Endothelial cell of umbilical vein (primary cell): ENCODE results near the gene THY1. TPM values are rescaled to one million over a fixed set of nuclear protein-coding genes. Genes with fewer than 3 reads are reported as not detected.

Experiments
- BruUV-seq: library from RNA; stranded (reverse); fragments of 400-500 nt; replicated peaks from 2 replicates; lab custom pipeline; 2021; lab: Mats Ljungman, UMichigan
- CTCF ChIA-PET: fragments of 300-600, 350-600 bp; sonication (Branson Sonifier 250); formaldehyde crosslinking; loops from one replicate; lab custom pipeline; 2021; ENCODE audit warnings: antibody characterized with exemption, inconsistent platforms; lab: Charles Lee
- POLR2A ChIA-PET: fragments of 300-600, 350-600 bp; sonication (Branson Sonifier 250); formaldehyde crosslinking; loops from one replicate; lab custom pipeline; 2021; ENCODE audit warnings: antibody characterized with exemption, inconsistent platforms; lab: Charles Lee
- DNase-seq: peaks from one replicate; pipeline ENCODE4 v3.0.0-alpha.2; 2011; ENCODE audit warnings: low read depth, low spot score
- FAIRE-seq: peaks from 2 replicates; lab custom pipeline; 2011; peaks lifted over from hg19 to GRCh38; lab: Jason Lieb, UNC
- H2AFZ ChIP-seq: 2 replicates; pipeline ENCODE4 v1.6.0; 2012; ENCODE audit warnings: low read depth, low read length, control low read depth, inconsistent platforms
- H3K27ac ChIP-seq: 2 replicates; pipeline ENCODE4 v1.5.1; 2011; ENCODE audit warnings: low read depth, mild to moderate bottlenecking, control low read depth, low read length, moderate library complexity; ENCODE audit not compliant: insufficient read depth
- H3K27me3 ChIP-seq, 2 experiments: 2 replicates each; pipeline versions ENCODE4 v1.6.0 to v1.6.1; 2011; ENCODE audit warnings: low read length in 2 of 2, mixed read lengths in 1 of 2; ENCODE audit not compliant: control insufficient read depth in 2 of 2, insufficient read depth in 2 of 2
- H3K36me3 ChIP-seq, 2 experiments: 2 replicates in 1 of 2; 3 replicates in 1 of 2; pipeline ENCODE4 v1.5.1; 2011; ENCODE audit warnings: low read length in 2 of 2, mild to moderate bottlenecking in 1 of 2, moderate library complexity in 1 of 2; ENCODE audit not compliant: control insufficient read depth in 2 of 2, insufficient read depth in 2 of 2; ENCODE audit errors: extremely low read depth in 1 of 2
- H3K4me1 ChIP-seq: 3 replicates; pipeline ENCODE4 v1.5.1; 2011; ENCODE audit warnings: mild to moderate bottlenecking, low read length; ENCODE audit not compliant: control insufficient read depth, insufficient read depth; ENCODE audit errors: extremely low read depth
- H3K4me2 ChIP-seq: 2 replicates; pipeline ENCODE4 v1.6.1; 2011; ENCODE audit warnings: low read length, control low read depth, mixed read lengths; ENCODE audit not compliant: insufficient read depth
- H3K4me3 ChIP-seq, 3 experiments: fragments of 200-600 bp in 1 of 3; sonication (generic), shearing (Covaris generic) in 1 of 3; replicated peaks in 1 of 3; 2 replicates each; pipeline ENCODE4 v1.5.1; 2011 to 2016; ENCODE audit warnings: control low read depth in 3 of 3, low read length in 3 of 3, mild to moderate bottlenecking in 2 of 3, inconsistent platforms in 1 of 3, low read depth in 1 of 3, moderate library complexity in 1 of 3; ENCODE audit not compliant: insufficient read depth in 1 of 3
- H3K79me2 ChIP-seq: 2 replicates; pipeline ENCODE4 v1.6.0; 2012; ENCODE audit warnings: low read length, inconsistent platforms; ENCODE audit not compliant: control insufficient read depth, insufficient read depth
- H3K9ac ChIP-seq: replicated peaks from 2 replicates; pipeline ENCODE3; 2011; ENCODE audit warnings: low read length, control low read depth; ENCODE audit not compliant: insufficient read depth; ENCODE audit errors: extremely low read depth
- H3K9me1 ChIP-seq: replicated peaks from 3 replicates; pipeline ENCODE4 v1.6.0; 2011; ENCODE audit warnings: mild to moderate bottlenecking, low read length; ENCODE audit not compliant: control insufficient read depth, insufficient read depth; ENCODE audit errors: extremely low read depth
- H3K9me3 ChIP-seq: replicated peaks from 2 replicates; pipeline ENCODE4 v1.5.1; 2012; ENCODE audit warnings: low read length, inconsistent platforms; ENCODE audit not compliant: control insufficient read depth, insufficient read depth
- H4K20me1 ChIP-seq: replicated peaks from 2 replicates; pipeline ENCODE3; 2011; ENCODE audit warnings: mild to moderate bottlenecking, low read length; ENCODE audit not compliant: control insufficient read depth, insufficient read depth; ENCODE audit errors: extremely low read depth
- CTCF ChIP-seq, 2 donors: IDR thresholded peaks; 1 replicate in 1 of 2; 2 replicates in 1 of 2; pipeline ENCODE4 v1.5.1; 2011; ENCODE audit warnings: low read length in 2 of 2, mild to moderate bottlenecking in 2 of 2, moderate library complexity in 2 of 2, control low read depth in 1 of 2, inconsistent platforms in 1 of 2, low read depth in 1 of 2; ENCODE audit not compliant: insufficient read depth in 1 of 2; ENCODE audit errors: extremely low read depth in 1 of 2
- EZH2 ChIP-seq: IDR thresholded peaks from 2 replicates; pipeline ENCODE4 v1.6.1; 2012; ENCODE audit warnings: borderline replicate concordance, low read depth, mild to moderate bottlenecking, moderate library complexity, low read length, inconsistent platforms; ENCODE audit not compliant: severe bottlenecking
- FOS ChIP-seq: IDR thresholded peaks from 2 replicates; pipeline ENCODE4 v1.6.1; 2011; ENCODE audit warnings: mild to moderate bottlenecking, low read length, moderate library complexity, borderline replicate concordance; ENCODE audit not compliant: insufficient read depth
- GATA2 ChIP-seq: IDR thresholded peaks from 2 replicates; pipeline ENCODE4 v1.7.0; 2011; ENCODE audit warnings: low read depth, mild to moderate bottlenecking, moderate library complexity, mixed read lengths, low read length; ENCODE audit not compliant: insufficient read length, insufficient read depth
- JUN ChIP-seq: IDR thresholded peaks from 2 replicates; pipeline ENCODE4 v1.6.1; 2011; ENCODE audit warnings: borderline replicate concordance, low read depth; ENCODE audit not compliant: insufficient read length, insufficient read depth
- MAX ChIP-seq: IDR thresholded peaks from 2 replicates; pipeline ENCODE4 v1.6.1; 2011; ENCODE audit not compliant: insufficient read depth, insufficient read length
- MYC ChIP-seq: IDR thresholded peaks from one replicate; pipeline ENCODE4 v1.6.1; 2011; ENCODE audit warnings: mild to moderate bottlenecking, low read depth, low read length
- POLR2A ChIP-seq: IDR thresholded peaks from 2 replicates; pipeline ENCODE4 v1.6.1; 2012; ENCODE audit warnings: low read depth, mild to moderate bottlenecking, control low read depth, low read length
- POLR2AphosphoS5 ChIP-seq: IDR thresholded peaks from 2 replicates; pipeline ENCODE4 v1.6.1; 2012; ENCODE audit warnings: low read depth, mild to moderate bottlenecking, control low read depth, low read length, moderate library complexity; ENCODE audit not compliant: insufficient read depth
- dilution Hi-C: fragments of 300-500 bp; cut with MboI; formaldehyde crosslinking; loops from one replicate; pipeline ENCODE4 v1.15.0; 2019; ENCODE audit warnings: low sequenced_read_pairs; ENCODE audit not compliant: extremely low pct_ligation_motif_present
- intact Hi-C: fragments of 100-400 bp; cut with micrococcal nuclease; formaldehyde crosslinking; loops from one replicate; pipeline ENCODE4 v1.10.0; 2022
- polyA plus RNA-seq, 4 experiments: library from polyadenylated mRNA; depleted of rRNA in 3 of 4; stranded (reverse) in 3 of 4; unstranded in 1 of 4; fragments of >200 nt; gene quantifications; 2 replicates each; pipeline versions ENCODE4 v1.2.1 to v1.2.3, GENCODE V29; 2011 to 2012; ENCODE audit warnings: missing spikeins in 1 of 4
- total RNA-seq: library from RNA; stranded (reverse); gene quantifications from 2 replicates; pipeline ENCODE4 v1.2.3, GENCODE V29; 2021

THY1 gene
- total and polyA plus RNA-seq, 2 donors (not counting 3 experiments of a cell fraction or from before 2014, with no cell fraction given), result 0.75 to 1.4 TPM

- no peaks in the 10 kb centered on the region for H4K20me1 ChIP-seq
- CTCF ChIA-PET, result interaction anchor here (0.8 to 11.7 kb wide), 7 partner anchors 8 to 732 kb away, joined by 3 to 154 read pairs (median 6); partner anchors contain the start of gene C1QTNF5
- intact Hi-C loops, result no loop called here
- H3K36me3 ChIP-seq, result no peaks in the 10 kb centered on the region
- no peaks in the 10 kb centered on the region for H3K9me3 ChIP-seq
- POLR2A ChIA-PET, result no interaction called here
- H3K27ac ChIP-seq, result no peak overlapping the region
- H3K9ac ChIP-seq, result no peak overlapping the region
- FAIRE-seq, result no peak
- no peak for DNase-seq
- H3K27me3 ChIP-seq, result peaks cover 0 to 7% of the 10 kb centered on the region in 2 experiments
- H3K4me1 ChIP-seq, result peaks cover 4% of the 10 kb centered on the region
- no peaks in the 10 kb centered on the region for H3K79me2 ChIP-seq
- H3K9me1 ChIP-seq, result no peaks in the 10 kb centered on the region
- no peak overlapping the region for H3K4me2 ChIP-seq
- H2AFZ ChIP-seq, result no peak overlapping the region
- dilution Hi-C loops, result no loop called here
- BruUV-seq, result no TSS peak
- no peak overlapping the region for H3K4me3 ChIP-seq
- TF ChIP-seq FOS (no peak), JUN (no peak), MAX (no peak), GATA2 (no peak), CTCF (IDR thresholded peaks at IDR 0.05; ENCODE audit: extremely low read depth in 1 of 2, insufficient read depth in 1 of 2, low read depth in 1 of 2, low read length in 2 of 2) (no peak), POLR2A (no peak), POLR2AphosphoS5 (no peak), MYC (no peak), EZH2 (no peak)
These were observed 46.6 kb downstream of the THY1 start for GRCh38 chr11:119376197-119376847.
